ENCODE data around the gene UBA52.

UBA52 gene

GRCh38 chr19:18605546-18606280, 34.1 kb downstream of the UBA52 start:
- H3K4me3 ChIP-seq (ENCODE audit: low read length) = peak overlapping the region; percentile 88
- no peaks in the 10 kb centered on the region for H3K9me3 ChIP-seq (ENCODE audit: control insufficient read depth, low read length)
- peaks cover 17% of the 10 kb centered on the region for H3K36me3 ChIP-seq (ENCODE audit: control insufficient read depth, insufficient read depth, low read length, severe bottlenecking)
- no peak for DNase-seq (ENCODE audit: low read depth)
- H3K9ac ChIP-seq (ENCODE audit: low read length) = peak overlapping the region; percentile 92
- peaks cover 21% of the 10 kb centered on the region for H3K4me1 ChIP-seq (ENCODE audit: control insufficient read depth, insufficient read depth, low read length)
- H3K27me3 ChIP-seq (replicated peaks; ENCODE audit: control insufficient read depth, insufficient read depth, low read length) = no peaks in the 10 kb centered on the region

GRCh38 chr19:18606281-18607225, 34.9 kb downstream of the UBA52 start, which contains the start of gene CRLF1:
Gene CRLF1 (minus strand): TSS chr19:18606799. CDS start chr19:18606656, 143 bp downstream.
- peaks cover 26% of the 10 kb centered on the region for H3K4me1 ChIP-seq (ENCODE audit: control insufficient read depth, insufficient read depth, low read length)
- H3K9ac ChIP-seq (ENCODE audit: low read length) = peak within 1 kb of the TSS; percentile 92
- peaks cover 8% of the 10 kb centered on the region for H3K36me3 ChIP-seq (ENCODE audit: control insufficient read depth, insufficient read depth, low read length, severe bottlenecking)
- peak; percentile 36 for DNase-seq (ENCODE audit: low read depth)
- H3K9me3 ChIP-seq (ENCODE audit: control insufficient read depth, low read length) = no peaks in the 10 kb centered on the region
- H3K4me3 ChIP-seq (ENCODE audit: low read length) = peak within 1 kb of the TSS; percentile 88
- H3K27me3 ChIP-seq (replicated peaks; ENCODE audit: control insufficient read depth, insufficient read depth, low read length) = peaks cover 4% of the 10 kb centered on the region

DNA sequence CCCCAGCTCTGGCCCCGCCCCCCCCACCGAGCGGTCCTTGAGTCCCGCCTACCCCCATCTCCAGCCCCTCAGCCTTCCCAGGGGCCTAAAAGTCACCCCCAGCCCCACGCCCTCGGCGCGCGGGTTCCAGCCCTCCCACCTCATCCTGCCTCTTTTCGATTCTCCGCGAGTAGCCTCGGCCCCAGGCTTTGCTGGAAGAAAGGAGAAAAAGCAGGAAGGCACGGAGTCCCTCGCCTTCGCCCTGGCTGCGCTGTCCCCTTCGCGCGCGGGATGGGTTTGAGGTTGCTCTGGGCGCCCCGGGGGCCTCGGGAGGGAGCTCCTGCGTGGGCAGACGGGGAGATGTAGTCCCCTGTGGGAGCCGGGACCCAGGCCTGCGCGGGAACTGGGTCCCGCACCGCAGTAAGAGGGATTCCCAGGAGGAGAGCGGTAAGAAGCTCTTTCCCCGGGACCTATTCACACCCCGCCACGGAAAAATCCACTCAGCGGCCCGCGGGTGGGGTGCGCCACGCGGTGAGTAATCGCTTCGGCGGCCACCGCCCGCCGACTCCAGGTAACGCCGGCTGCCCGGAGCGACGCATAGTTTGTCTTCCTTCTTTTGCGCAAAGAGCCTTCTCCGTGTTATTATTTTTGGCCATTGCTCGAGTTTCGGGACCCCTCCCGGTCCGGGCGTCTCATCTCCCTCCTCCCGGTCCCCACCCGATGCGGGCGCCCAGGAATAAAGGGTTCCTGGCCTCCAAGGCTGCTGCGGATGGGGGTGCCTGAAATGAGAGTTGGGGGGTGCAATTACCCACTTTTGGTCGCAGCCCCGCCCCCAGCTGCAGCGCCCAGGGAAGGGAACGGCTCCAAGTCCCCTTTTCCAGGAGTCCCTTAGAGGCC, 35.8 kb downstream of the UBA52 start:
- peaks cover 13% of the 10 kb centered on the region for H3K27me3 ChIP-seq (replicated peaks; ENCODE audit: control insufficient read depth, insufficient read depth, low read length)
- H3K36me3 ChIP-seq (ENCODE audit: control insufficient read depth, insufficient read depth, low read length, severe bottlenecking) = no peaks in the 10 kb centered on the region
- peak; percentile 21 for DNase-seq (ENCODE audit: low read depth)
- H3K4me3 ChIP-seq (ENCODE audit: low read length) = peak overlapping the region; percentile 82
- H3K9me3 ChIP-seq (ENCODE audit: control insufficient read depth, low read length) = no peaks in the 10 kb centered on the region
- peaks cover 33% of the 10 kb centered on the region for H3K4me1 ChIP-seq (ENCODE audit: control insufficient read depth, insufficient read depth, low read length)
- H3K9ac ChIP-seq (ENCODE audit: low read length) = peak overlapping the region; percentile 91

DNA sequence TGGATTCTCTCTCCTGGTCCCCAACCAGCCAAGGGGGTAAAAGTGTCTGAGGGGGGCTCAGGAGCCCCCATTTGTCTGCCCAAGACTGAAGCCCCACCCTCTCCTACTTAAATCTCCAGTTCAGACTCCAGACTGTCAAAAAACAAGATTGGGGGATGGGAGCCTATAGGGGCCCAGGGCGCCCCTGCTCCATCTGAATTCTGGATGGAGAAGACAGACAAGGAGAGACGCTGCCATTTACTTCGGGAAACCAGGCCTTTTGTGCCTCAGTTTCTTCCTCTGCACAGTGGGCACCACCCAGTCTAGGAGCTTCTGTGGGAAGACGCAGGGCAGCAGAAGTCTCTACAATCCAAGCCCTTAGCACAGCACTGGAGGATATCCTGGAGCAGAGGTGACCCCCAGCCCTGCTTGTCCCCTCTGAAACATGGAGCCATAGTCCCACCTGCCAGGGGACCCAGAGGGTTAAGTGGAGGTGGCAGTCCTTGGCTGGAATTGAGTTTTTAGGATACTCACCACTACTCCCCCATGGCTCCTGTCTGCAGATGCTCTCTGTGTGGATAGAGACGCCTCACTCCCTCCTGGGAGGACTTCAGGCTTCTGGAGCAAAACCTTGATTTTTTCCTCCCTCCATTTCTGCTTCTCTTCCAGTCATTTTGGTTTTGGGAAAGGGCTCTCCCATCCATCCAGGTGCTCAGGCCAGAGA, 36.6 kb downstream of the UBA52 start:
- Histone ChIP-seq H3K9ac (ENCODE audit: low read length) (peak overlapping the region; percentile 91), H3K4me3 (ENCODE audit: low read length) (peak overlapping the region; percentile 82), H3K4me1 (ENCODE audit: control insufficient read depth, insufficient read depth, low read length) (peaks cover 27% of the 10 kb centered on the region), H3K9me3 (ENCODE audit: control insufficient read depth, low read length) (no peaks in the 10 kb centered on the region), H3K27me3 (replicated peaks; ENCODE audit: control insufficient read depth, insufficient read depth, low read length) (peaks cover 13% of the 10 kb centered on the region), H3K36me3 (ENCODE audit: control insufficient read depth, insufficient read depth, low read length, severe bottlenecking) (no peaks in the 10 kb centered on the region)
- no peak for DNase-seq (ENCODE audit: low read depth)

- Histone ChIP-seq H3K4me3 (ENCODE audit: low read length) (peak overlapping the region; percentile 82), H3K9ac (ENCODE audit: low read length) (peak overlapping the region; percentile 91), H3K9me3 (ENCODE audit: control insufficient read depth, low read length) (no peaks in the 10 kb centered on the region), H3K27me3 (replicated peaks; ENCODE audit: control insufficient read depth, insufficient read depth, low read length) (peaks cover 13% of the 10 kb centered on the region), H3K4me1 (ENCODE audit: control insufficient read depth, insufficient read depth, low read length) (peaks cover 24% of the 10 kb centered on the region), H3K36me3 (ENCODE audit: control insufficient read depth, insufficient read depth, low read length, severe bottlenecking) (no peaks in the 10 kb centered on the region)
- DNase-seq (ENCODE audit: low read depth) = no peak
These were observed 37.4 kb downstream of the UBA52 start for GRCh38 chr19:18608805-18609716.

GRCh38 chr19:18609717-18610051, 38.0 kb downstream of the UBA52 start:
- Histone ChIP-seq H3K4me3 (ENCODE audit: low read length) (no peak overlapping the region), H3K9ac (ENCODE audit: low read length) (no peak overlapping the region), H3K9me3 (ENCODE audit: control insufficient read depth, low read length) (no peaks in the 10 kb centered on the region), H3K4me1 (ENCODE audit: control insufficient read depth, insufficient read depth, low read length) (peaks cover 24% of the 10 kb centered on the region), H3K27me3 (replicated peaks; ENCODE audit: control insufficient read depth, insufficient read depth, low read length) (peaks cover 13% of the 10 kb centered on the region), H3K36me3 (ENCODE audit: control insufficient read depth, insufficient read depth, low read length, severe bottlenecking) (no peaks in the 10 kb centered on the region)
- no peak for DNase-seq (ENCODE audit: low read depth)

DNA sequence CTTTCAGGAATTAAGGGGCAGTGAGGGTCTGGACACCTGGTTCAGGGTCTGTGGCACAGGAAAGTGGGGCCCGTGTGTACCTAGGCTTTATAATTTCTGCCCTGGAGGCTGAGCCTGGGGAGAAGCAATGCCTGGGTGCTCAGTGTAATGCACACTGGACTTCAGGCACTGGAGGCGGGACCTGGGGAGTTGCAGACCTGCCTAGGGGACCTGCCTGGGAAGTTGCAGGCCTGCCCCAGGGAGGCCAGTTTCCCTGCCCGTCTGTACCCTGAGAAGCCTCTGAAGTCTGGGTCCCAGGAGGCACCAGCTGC, 38.5 kb downstream of the UBA52 start:
- Histone ChIP-seq H3K4me1 (ENCODE audit: control insufficient read depth, insufficient read depth, low read length) (peaks cover 24% of the 10 kb centered on the region), H3K9ac (ENCODE audit: low read length) (peak overlapping the region; percentile 14), H3K4me3 (ENCODE audit: low read length) (no peak overlapping the region), H3K9me3 (ENCODE audit: control insufficient read depth, low read length) (no peaks in the 10 kb centered on the region), H3K36me3 (ENCODE audit: control insufficient read depth, insufficient read depth, low read length, severe bottlenecking) (no peaks in the 10 kb centered on the region), H3K27me3 (replicated peaks; ENCODE audit: control insufficient read depth, insufficient read depth, low read length) (peaks cover 13% of the 10 kb centered on the region)
- no peak for DNase-seq (ENCODE audit: low read depth)

DNA sequence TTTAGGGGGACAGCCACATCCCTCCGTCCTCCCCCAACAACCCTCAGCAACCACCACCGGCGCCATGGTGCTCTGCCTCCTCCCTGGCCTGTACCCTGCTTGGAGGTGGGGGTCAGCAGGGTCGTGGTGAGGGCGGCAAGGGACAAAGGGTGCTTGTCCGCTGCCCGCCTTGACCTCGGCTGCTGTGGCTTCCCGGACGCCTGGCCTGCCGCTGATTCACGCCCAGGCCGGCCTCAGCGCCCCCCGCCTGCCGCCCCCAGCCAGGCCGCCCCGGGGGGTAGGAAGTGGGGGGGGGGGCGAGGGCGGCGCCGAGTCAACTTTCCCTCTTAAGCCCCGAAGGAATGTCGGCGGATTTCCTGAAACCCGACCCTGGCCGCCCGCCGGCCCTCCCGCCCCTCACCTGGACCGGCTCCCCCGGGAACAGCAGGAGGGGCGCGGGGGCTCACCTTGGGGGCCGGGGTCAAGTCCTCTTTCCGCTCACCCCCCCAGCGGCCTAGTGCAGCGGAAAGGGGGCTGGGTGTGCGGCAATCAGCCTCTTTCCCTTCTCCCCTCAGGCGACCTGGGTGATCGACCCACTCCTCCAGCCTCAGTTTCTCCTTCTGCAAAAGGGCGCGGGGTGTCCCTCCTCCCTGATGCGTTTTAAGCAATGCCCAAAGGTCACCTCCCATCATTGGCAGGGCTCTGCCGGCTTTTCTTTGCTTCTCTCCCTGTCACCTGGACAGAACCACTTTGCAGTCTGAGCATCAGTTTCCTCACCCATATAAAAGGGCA, 39.1 kb downstream of the UBA52 start:
- peak overlapping the region; percentile 17 for H3K4me3 ChIP-seq (ENCODE audit: low read length)
- H3K27me3 ChIP-seq (replicated peaks; ENCODE audit: control insufficient read depth, insufficient read depth, low read length) = peaks cover 13% of the 10 kb centered on the region

DNA sequence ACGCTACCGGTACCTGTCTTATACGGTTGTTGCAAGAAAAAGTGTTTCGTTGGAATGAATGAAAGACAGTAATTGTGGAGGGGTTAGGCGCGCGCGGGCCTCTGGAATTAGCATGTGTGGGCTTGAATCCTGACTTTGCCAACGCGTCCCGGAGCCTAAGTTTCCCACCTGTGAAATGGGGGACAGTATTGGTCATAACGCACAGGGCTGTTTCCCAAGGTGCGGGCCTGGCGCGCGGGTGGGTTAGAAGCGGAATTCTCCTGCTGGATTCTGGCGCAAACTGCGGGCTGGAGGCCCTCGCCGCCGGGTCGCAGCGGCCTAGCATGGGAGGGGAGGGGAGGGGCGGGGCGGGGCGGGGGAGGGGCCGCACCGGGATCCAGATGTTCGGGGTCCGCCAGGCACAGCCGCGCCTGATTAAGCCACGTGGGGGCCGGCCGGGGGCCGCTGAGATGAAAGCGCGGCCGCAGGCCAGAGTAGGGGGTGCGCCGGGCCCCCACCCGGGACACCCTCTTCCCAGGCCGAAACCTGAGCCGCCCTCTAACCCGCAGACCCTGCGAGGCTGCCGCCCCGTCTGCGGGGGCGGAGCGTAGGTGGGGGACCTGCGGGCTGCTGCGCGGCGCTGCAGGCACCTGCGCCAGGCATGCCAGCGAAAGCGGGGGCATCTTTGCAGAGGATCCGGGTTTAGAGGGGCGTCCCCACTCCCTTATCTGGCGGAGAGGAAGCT, 39.8 kb downstream of the UBA52 start:
- H3K27me3 ChIP-seq (replicated peaks; ENCODE audit: control insufficient read depth, insufficient read depth, low read length) = peaks cover 13% of the 10 kb centered on the region

More for the DNA sequence above, 39.1 kb downstream of the UBA52 start:
- Histone ChIP-seq H3K4me1 (ENCODE audit: control insufficient read depth, insufficient read depth, low read length) (peaks cover 24% of the 10 kb centered on the region), H3K36me3 (ENCODE audit: control insufficient read depth, insufficient read depth, low read length, severe bottlenecking) (no peaks in the 10 kb centered on the region), H3K9me3 (ENCODE audit: control insufficient read depth, low read length) (no peaks in the 10 kb centered on the region), H3K9ac (ENCODE audit: low read length) (peak overlapping the region; percentile 39)
- no peak for DNase-seq (ENCODE audit: low read depth)

More for the DNA sequence above, 39.8 kb downstream of the UBA52 start:
- no peak for DNase-seq (ENCODE audit: low read depth)
- H3K4me1 ChIP-seq (ENCODE audit: control insufficient read depth, insufficient read depth, low read length) = peaks cover 24% of the 10 kb centered on the region
- peak overlapping the region; percentile 72 for H3K4me3 ChIP-seq (ENCODE audit: low read length)
- peak overlapping the region; percentile 39 for H3K9ac ChIP-seq (ENCODE audit: low read length)
- H3K9me3 ChIP-seq (ENCODE audit: control insufficient read depth, low read length) = no peaks in the 10 kb centered on the region
- H3K36me3 ChIP-seq (ENCODE audit: control insufficient read depth, insufficient read depth, low read length, severe bottlenecking) = no peaks in the 10 kb centered on the region
